Activated naive CD4-positive, alpha-beta T cell treated with anti-CD3 and anti-CD28 coated beads, Interleukin-2, amount 10 ng/mL, durations not matched to agents 7 days and 5 days (primary cell): ENCODE data around the gene JAG1.
A peak's percentile ranks its signal among the peaks of the same experiment; 100 is the strongest.

Source experiments
- CTCF ChIA-PET: fragments of 350-600 bp; sonication (Branson Sonifier 250); formaldehyde crosslinking; loops from one replicate; lab custom pipeline; 2021; ENCODE audit warnings: antibody characterized with exemption; lab: Charles Lee
- DNase-seq: peaks from one replicate; pipeline ENCODE4 v3.0.0-alpha.2; 2020
- H3K27ac Mint-ChIP-seq: one replicate; pipeline ENCODE4 v1.8.0; 2021; ENCODE audit warnings: mild to moderate bottlenecking, moderate library complexity, mixed read lengths
- H3K27me3 Mint-ChIP-seq: one replicate; pipeline ENCODE4 v1.8.0; 2021; ENCODE audit warnings: mild to moderate bottlenecking, mixed read lengths
- H3K36me3 Mint-ChIP-seq: one replicate; pipeline ENCODE4 v1.8.0; 2021; ENCODE audit warnings: mixed read lengths
- H3K4me1 Mint-ChIP-seq: one replicate; pipeline ENCODE4 v1.8.0; 2021; ENCODE audit warnings: mixed read lengths
- H3K4me3 Mint-ChIP-seq: one replicate; pipeline ENCODE4 v1.8.0; 2021; ENCODE audit warnings: mild to moderate bottlenecking, moderate library complexity, mixed read lengths
- H3K9me3 Mint-ChIP-seq: one replicate; pipeline ENCODE4 v1.8.0; 2021; ENCODE audit warnings: mixed read lengths

JAG1 gene

DNA sequence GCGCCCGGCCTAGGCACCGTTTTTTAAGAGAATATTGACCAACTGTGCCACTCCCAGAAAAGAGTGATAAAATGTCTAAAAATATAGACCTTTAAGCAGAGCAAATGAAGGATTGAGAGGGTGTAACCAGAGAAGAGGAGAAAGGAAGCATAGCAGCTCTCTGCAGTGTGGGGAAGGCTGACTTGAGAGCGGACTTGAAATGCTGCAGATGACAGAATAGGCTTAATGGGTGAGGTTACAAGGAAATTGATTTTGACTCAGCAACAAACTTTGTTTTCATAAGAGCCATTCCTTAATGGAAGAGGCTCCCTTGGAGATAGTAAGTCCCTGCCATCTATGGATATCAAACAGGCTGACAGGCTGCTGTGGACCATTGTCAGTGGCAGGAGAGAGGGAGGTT lies 7.7 kb upstream of the JAG1 start:
- DNase-seq, result no peak
- CTCF ChIA-PET, result no interaction called here
- Mint-ChIP-seq H3K4me3 (no peak overlapping the region), H3K9me3 (no peaks in the 10 kb centered on the region), H3K27ac (no peak overlapping the region), H3K36me3 (no peaks in the 10 kb centered on the region), H3K4me1 (no peaks in the 10 kb centered on the region), H3K27me3 (peaks cover 23% of the 10 kb centered on the region)

- Mint-ChIP-seq H3K4me3 (no peak overlapping the region), H3K9me3 (no peaks in the 10 kb centered on the region), H3K36me3 (no peaks in the 10 kb centered on the region), H3K27ac (no peak overlapping the region), H3K4me1 (no peaks in the 10 kb centered on the region), H3K27me3 (peaks cover 32% of the 10 kb centered on the region)
- no peak for DNase-seq
- CTCF ChIA-PET, result no interaction called here
These were observed 6.8 kb upstream of the JAG1 start for GRCh38 chr20:10680571-10680970.

- Mint-ChIP-seq H3K4me3 (no peak overlapping the region), H3K4me1 (peaks cover 3% of the 10 kb centered on the region), H3K9me3 (no peaks in the 10 kb centered on the region), H3K27ac (no peak overlapping the region), H3K36me3 (no peaks in the 10 kb centered on the region), H3K27me3 (peaks cover 45% of the 10 kb centered on the region)
- CTCF ChIA-PET, result no interaction called here
- no peak for DNase-seq
These were observed 5.5 kb upstream of the JAG1 start for GRCh38 chr20:10679269-10679668.

GRCh38 chr20:10676518-10676917 lies 2.7 kb upstream of the JAG1 start:
- no peak overlapping the region for H3K4me3 Mint-ChIP-seq
- H3K9me3 Mint-ChIP-seq, result no peaks in the 10 kb centered on the region
- peaks cover 20% of the 10 kb centered on the region for H3K4me1 Mint-ChIP-seq
- H3K36me3 Mint-ChIP-seq, result no peaks in the 10 kb centered on the region
- CTCF ChIA-PET, result no interaction called here
- no peak for DNase-seq
- peaks cover 67% of the 10 kb centered on the region for H3K27me3 Mint-ChIP-seq
- no peak overlapping the region for H3K27ac Mint-ChIP-seq

- CTCF ChIA-PET, result interaction anchor here (1.6 kb wide), 1 partner anchor 8 kb away, joined by 3 read pairs; no protein-coding TSS in a partner anchor
- no peak overlapping the region for H3K27ac Mint-ChIP-seq
- H3K27me3 Mint-ChIP-seq, result peaks cover 78% of the 10 kb centered on the region
These were observed 1.6 kb upstream of the JAG1 start for GRCh38 chr20:10675450-10675848.

GRCh38 chr20:10674684-10675449 lies 1.1 kb upstream of the JAG1 start:
- CTCF ChIA-PET, result interaction anchor here (1.6 kb wide), 1 partner anchor 9 kb away, joined by 3 read pairs; no protein-coding TSS in a partner anchor
- H3K27ac Mint-ChIP-seq, result no peak overlapping the region

More at GRCh38 chr20:10675450-10675848, 1.6 kb upstream of the JAG1 start:
- H3K9me3 Mint-ChIP-seq, result no peaks in the 10 kb centered on the region
- no peak for DNase-seq
- peak overlapping the region; percentile 43 for H3K4me3 Mint-ChIP-seq
- no peaks in the 10 kb centered on the region for H3K36me3 Mint-ChIP-seq
- peaks cover 25% of the 10 kb centered on the region for H3K4me1 Mint-ChIP-seq

DNA sequence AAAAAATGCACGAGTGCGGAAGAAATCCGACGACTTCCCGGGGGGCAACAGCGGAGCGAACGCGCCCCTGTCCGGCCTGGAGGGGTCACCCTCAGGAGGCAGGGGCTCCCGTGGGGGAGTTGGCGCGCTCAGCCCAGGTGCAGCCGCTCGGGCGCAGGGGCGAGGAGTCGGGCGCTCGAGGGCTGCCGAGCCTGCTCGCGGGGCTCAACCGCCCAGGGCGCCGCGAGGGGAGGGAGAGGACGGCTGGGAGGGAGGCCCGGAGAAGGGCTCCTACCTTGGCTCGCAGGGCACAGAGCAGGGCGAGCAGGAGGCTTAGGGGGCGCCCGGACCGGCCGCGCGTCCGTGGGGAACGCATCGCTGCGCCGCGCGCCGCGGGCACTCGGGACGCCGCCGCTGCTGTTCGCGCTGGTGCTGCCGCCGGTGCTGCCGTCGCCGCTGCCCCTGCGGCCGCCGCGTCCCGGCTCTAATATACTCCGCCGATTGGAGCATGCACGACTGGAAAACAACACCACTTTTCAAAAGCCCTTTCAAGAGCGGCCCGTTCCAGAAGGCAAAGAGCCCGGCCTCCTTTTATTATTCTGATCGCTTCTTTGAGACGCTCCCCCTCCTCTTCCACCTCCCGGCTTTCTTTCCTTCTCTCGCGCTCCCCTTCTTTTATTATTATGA lies 490 bp downstream of the JAG1 start:
- peak overlapping the region; percentile 79 for H3K4me3 Mint-ChIP-seq
- H3K27me3 Mint-ChIP-seq, result peaks cover 87% of the 10 kb centered on the region
- no peaks in the 10 kb centered on the region for H3K9me3 Mint-ChIP-seq
- peak; percentile 25 for DNase-seq
- CTCF ChIA-PET, result no interaction called here
- H3K36me3 Mint-ChIP-seq, result no peaks in the 10 kb centered on the region
- peaks cover 25% of the 10 kb centered on the region for H3K4me1 Mint-ChIP-seq
- H3K27ac Mint-ChIP-seq, result no peak overlapping the region

More at GRCh38 chr20:10674684-10675449, 1.1 kb upstream of the JAG1 start:
- peak; percentile 54 for DNase-seq
- H3K4me3 Mint-ChIP-seq, result peak overlapping the region; percentile 43
- no peaks in the 10 kb centered on the region for H3K9me3 Mint-ChIP-seq
- H3K4me1 Mint-ChIP-seq, result peaks cover 25% of the 10 kb centered on the region
- peaks cover 84% of the 10 kb centered on the region for H3K27me3 Mint-ChIP-seq
- no peaks in the 10 kb centered on the region for H3K36me3 Mint-ChIP-seq

- no peaks in the 10 kb centered on the region for H3K9me3 Mint-ChIP-seq
- H3K4me3 Mint-ChIP-seq, result peak overlapping the region; percentile 71
- H3K27me3 Mint-ChIP-seq, result peaks cover 87% of the 10 kb centered on the region
- no peaks in the 10 kb centered on the region for H3K36me3 Mint-ChIP-seq
- peak; percentile 61 for DNase-seq
- CTCF ChIA-PET, result interaction anchor here (1.7 kb wide), 1 partner anchor 9 kb away, joined by 5 read pairs; no protein-coding TSS in a partner anchor
- no peak overlapping the region for H3K27ac Mint-ChIP-seq
- peaks cover 25% of the 10 kb centered on the region for H3K4me1 Mint-ChIP-seq
These were observed 1.1 kb downstream of the JAG1 start for GRCh38 chr20:10672624-10673127.

GRCh38 chr20:10671919-10672623 lies 1.7 kb downstream of the JAG1 start:
- Mint-ChIP-seq H3K4me3 (peak overlapping the region; percentile 71), H3K27ac (no peak overlapping the region), H3K9me3 (no peaks in the 10 kb centered on the region), H3K4me1 (peaks cover 25% of the 10 kb centered on the region), H3K27me3 (peaks cover 83% of the 10 kb centered on the region), H3K36me3 (no peaks in the 10 kb centered on the region)
- DNase-seq, result peak; percentile 28
- CTCF ChIA-PET, result interaction anchor here (1.3 to 1.7 kb wide), 4 partner anchors 9 to 200 kb away, joined by 4 to 6 read pairs (median 4); no protein-coding TSS in a partner anchor

DNA sequence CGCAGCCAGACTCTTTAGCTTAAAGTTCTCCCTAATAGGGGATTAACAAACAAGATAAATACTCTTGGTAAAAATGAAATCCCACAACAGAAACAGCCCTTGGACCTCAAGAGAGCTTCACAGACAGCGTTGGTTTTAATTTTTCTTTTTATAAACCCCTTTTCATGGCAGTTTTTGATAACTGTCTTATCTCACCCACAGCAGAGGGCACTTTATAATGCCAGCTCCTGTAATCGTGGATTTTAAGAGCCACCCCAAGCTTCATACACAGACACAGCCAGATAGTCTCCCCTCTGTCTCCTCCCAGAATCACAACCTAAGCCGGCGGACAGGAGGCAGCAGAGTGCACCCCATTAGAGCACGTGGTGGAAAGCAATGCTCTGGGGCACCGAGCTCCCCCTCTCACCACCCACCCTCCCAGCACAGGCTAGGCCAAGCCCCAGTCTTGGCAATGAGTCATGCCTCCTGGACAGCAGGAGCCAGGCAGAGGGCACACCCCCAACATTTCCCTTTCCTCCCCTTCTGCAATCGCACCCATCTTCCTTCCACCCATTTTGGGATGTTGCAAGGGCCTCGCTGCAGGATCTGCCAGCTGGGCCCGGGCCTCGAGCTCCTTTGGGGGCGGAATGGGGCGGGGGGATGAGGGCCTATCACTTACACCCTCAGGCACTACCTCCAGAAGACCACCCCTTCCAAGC lies 2.4 kb downstream of the JAG1 start:
- peaks cover 80% of the 10 kb centered on the region for H3K27me3 Mint-ChIP-seq
- no peaks in the 10 kb centered on the region for H3K9me3 Mint-ChIP-seq
- DNase-seq, result peak; percentile 48
- H3K4me3 Mint-ChIP-seq, result no peak overlapping the region
- no peaks in the 10 kb centered on the region for H3K36me3 Mint-ChIP-seq
- H3K27ac Mint-ChIP-seq, result no peak overlapping the region
- peaks cover 25% of the 10 kb centered on the region for H3K4me1 Mint-ChIP-seq
- CTCF ChIA-PET, result interaction anchor here (0.5 to 1.7 kb wide), 6 partner anchors 8 to 199 kb away, joined by 3 to 6 read pairs (median 4); no protein-coding TSS in a partner anchor

DNA sequence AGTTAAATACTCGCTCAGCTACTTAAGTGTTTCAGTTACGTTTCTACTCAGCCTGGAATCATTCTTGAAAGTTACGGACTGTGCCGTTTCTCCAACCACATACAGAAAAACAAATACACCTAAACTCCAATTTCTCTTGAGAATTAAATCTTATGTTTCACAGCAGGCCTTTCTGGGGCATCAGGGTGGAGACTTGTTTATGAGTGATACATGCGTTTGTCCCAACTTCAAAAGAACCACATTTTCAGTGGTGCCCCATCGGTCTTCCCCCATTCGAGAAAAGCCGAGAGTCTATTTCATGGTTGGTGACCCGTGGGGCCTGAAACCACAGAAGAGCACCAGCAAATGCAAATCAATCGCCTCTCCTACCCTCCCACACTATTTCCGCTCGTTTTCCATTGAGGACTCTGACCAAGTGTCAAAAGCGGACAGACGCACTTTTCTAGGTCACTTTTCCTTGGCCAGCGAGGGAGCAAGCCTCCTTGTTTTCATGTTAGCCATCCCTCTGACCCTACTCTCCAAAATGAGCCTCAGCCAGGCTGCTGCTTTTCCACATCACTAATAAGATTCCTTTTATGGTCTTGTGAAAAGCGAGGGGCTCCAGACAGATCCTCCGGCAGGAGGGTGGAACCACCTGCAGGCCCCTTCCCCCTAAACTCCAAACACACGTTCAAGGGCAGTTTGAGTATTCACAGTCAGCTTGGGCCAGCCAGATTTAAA lies 3.1 kb downstream of the JAG1 start:
- peaks cover 25% of the 10 kb centered on the region for H3K4me1 Mint-ChIP-seq
- CTCF ChIA-PET, result interaction anchor here (0.5 to 1.6 kb wide), 5 partner anchors 22 to 199 kb away, joined by 3 to 6 read pairs (median 4); no protein-coding TSS in a partner anchor
- H3K36me3 Mint-ChIP-seq, result no peaks in the 10 kb centered on the region
- no peak for DNase-seq
- H3K4me3 Mint-ChIP-seq, result no peak overlapping the region
- H3K27ac Mint-ChIP-seq, result no peak overlapping the region
- no peaks in the 10 kb centered on the region for H3K9me3 Mint-ChIP-seq
- H3K27me3 Mint-ChIP-seq, result peaks cover 80% of the 10 kb centered on the region

GRCh38 chr20:10669843-10670446 lies 3.9 kb downstream of the JAG1 start:
- Mint-ChIP-seq H3K4me1 (peaks cover 22% of the 10 kb centered on the region), H3K4me3 (no peak overlapping the region), H3K36me3 (no peaks in the 10 kb centered on the region), H3K27ac (no peak overlapping the region), H3K27me3 (peaks cover 73% of the 10 kb centered on the region), H3K9me3 (no peaks in the 10 kb centered on the region)
- DNase-seq, result no peak
- CTCF ChIA-PET, result no interaction called here
